H1 (cell line): ENCODE data around the gene SRGAP3. TPM values are rescaled to one million over a fixed set of nuclear protein-coding genes. Genes with fewer than 3 reads are reported as not detected.

Source experiments
- CTCF ChIA-PET: fragments of 300-600 bp; sonication (Branson Sonifier 250); formaldehyde crosslinking; loops from one replicate; lab custom pipeline; 2021; ENCODE audit not compliant: partially characterized antibody; lab: Charles Lee
- POLR2A ChIA-PET: fragments of 300-600 bp; sonication (Branson Sonifier 250); formaldehyde crosslinking; loops from one replicate; lab custom pipeline; 2021; ENCODE audit warnings: inconsistent platforms; ENCODE audit not compliant: partially characterized antibody; lab: Charles Lee
- DNase-seq, 2 experiments: peaks; one replicate each; pipeline versions ENCODE4 v3.0.0 to v3.0.0-alpha.2; 2010 to 2022; ENCODE audit warnings: low spot score in 2 of 2, low read depth in 1 of 2, mixed read lengths in 1 of 2
- FAIRE-seq: peaks from 2 replicates; lab custom pipeline; 2011; peaks lifted over from hg19 to GRCh38; lab: Jason Lieb, UNC
- H2AFZ ChIP-seq: 2 replicates; pipeline ENCODE4 v1.8.1; 2012; ENCODE audit warnings: low read length, inconsistent platforms
- H2AK5ac ChIP-seq: 2 replicates; pipeline ENCODE4 v1.6.1; 2013; ENCODE audit warnings: low read depth, low read length
- H2BK120ac ChIP-seq: replicated peaks from 2 replicates; pipeline ENCODE3; 2013; ENCODE audit warnings: low read depth, low read length, inconsistent platforms
- H2BK12ac ChIP-seq: 2 replicates; pipeline ENCODE4 v1.6.1; 2013; ENCODE audit warnings: low read depth, low read length
- H2BK15ac ChIP-seq: 2 replicates; pipeline ENCODE4 v1.6.1; 2013; ENCODE audit warnings: low read length
- H2BK20ac ChIP-seq: 2 replicates; pipeline ENCODE4 v1.6.1; 2013; ENCODE audit warnings: low read length
- H2BK5ac ChIP-seq: 2 replicates; pipeline ENCODE4 v1.6.1; 2013; ENCODE audit warnings: low read depth, low read length
- H3K14ac ChIP-seq: 2 replicates; pipeline ENCODE4 v1.6.1; 2013; ENCODE audit warnings: inconsistent platforms; ENCODE audit not compliant: insufficient read length
- H3K18ac ChIP-seq: 2 replicates; pipeline ENCODE4 v1.6.1; 2013; ENCODE audit warnings: low read length; ENCODE audit errors: extremely low read depth
- H3K23ac ChIP-seq: 2 replicates; pipeline ENCODE4 v1.6.1; 2013; ENCODE audit warnings: inconsistent platforms; ENCODE audit not compliant: insufficient read length
- H3K23me2 ChIP-seq: 2 replicates; pipeline ENCODE4 v1.6.1; 2013; ENCODE audit warnings: low read depth, low read length
- H3K27ac ChIP-seq: 2 replicates; pipeline ENCODE4 v1.6.1; 2011; ENCODE audit warnings: low read depth, low read length, inconsistent platforms
- H3K27me3 ChIP-seq, 4 experiments: replicated peaks in 1 of 4; 1 replicate in 1 of 4; 2 replicates in 3 of 4; pipeline versions ENCODE4 v1.6.1 to v1.8.1; 2011 to 2013; ENCODE audit warnings: low read length in 3 of 4, mild to moderate bottlenecking in 3 of 4, inconsistent platforms in 2 of 4, mixed read lengths in 2 of 4, moderate library complexity in 1 of 4; ENCODE audit not compliant: control insufficient read depth in 3 of 4, insufficient read depth in 3 of 4; ENCODE audit errors: extremely low read depth in 1 of 4
- H3K36me3 ChIP-seq, 4 experiments: 2 replicates each; pipeline versions ENCODE4 v1.6.1 to v1.8.1; 2011 to 2013; ENCODE audit warnings: mild to moderate bottlenecking in 4 of 4, low read length in 3 of 4, moderate library complexity in 2 of 4, control low read depth in 1 of 4, inconsistent platforms in 1 of 4; ENCODE audit not compliant: insufficient read depth in 4 of 4, control insufficient read depth in 2 of 4
- H3K4ac ChIP-seq: replicated peaks from 2 replicates; pipeline ENCODE3; 2013; ENCODE audit warnings: low read length, low read depth, mixed read lengths, inconsistent platforms; ENCODE audit not compliant: insufficient read length
- H3K4me1 ChIP-seq, 4 experiments: replicated peaks in 1 of 4; 1 replicate in 1 of 4; 2 replicates in 3 of 4; pipeline versions ENCODE4 v1.6.1 to v1.8.1; 2011 to 2013; ENCODE audit warnings: low read length in 3 of 4, inconsistent platforms in 2 of 4, mixed read lengths in 1 of 4; ENCODE audit not compliant: insufficient read depth in 4 of 4, control insufficient read depth in 3 of 4
- H3K4me2 ChIP-seq, 2 experiments: 2 replicates each; pipeline versions ENCODE4 v1.6.1 to v1.8.1; 2011 to 2013; ENCODE audit warnings: low read depth in 2 of 2, low read length in 2 of 2, control low read depth in 1 of 2, inconsistent platforms in 1 of 2, mild to moderate bottlenecking in 1 of 2; ENCODE audit not compliant: insufficient read depth in 1 of 2
- H3K4me3 ChIP-seq, 4 experiments: fragments of 200-600, 300-600 bp in 1 of 4; sonication (generic), shearing (Covaris generic), sonication (Bioruptor Twin) in 1 of 4; 2 replicates each; pipeline versions ENCODE4 v1.5.1 to v1.8.1; 2011 to 2016; ENCODE audit warnings: low read length in 4 of 4, low read depth in 3 of 4, control low read depth in 2 of 4, inconsistent platforms in 2 of 4, mild to moderate bottlenecking in 2 of 4, mixed read lengths in 1 of 4, moderate library complexity in 1 of 4; ENCODE audit not compliant: insufficient read depth in 2 of 4; ENCODE audit errors: extremely low read depth in 1 of 4
- H3K56ac ChIP-seq: replicated peaks from 2 replicates; pipeline ENCODE3; 2013; ENCODE audit warnings: low read depth, mild to moderate bottlenecking, mixed read lengths, low read length, inconsistent platforms; ENCODE audit not compliant: insufficient read length
- H3K79me1 ChIP-seq: 2 replicates; pipeline ENCODE4 v1.6.1; 2013; ENCODE audit warnings: low read depth, low read length, control low read depth
- H3K79me2 ChIP-seq, 2 experiments: 2 replicates each; pipeline versions ENCODE4 v1.6.1 to v1.8.1; 2012 to 2013; ENCODE audit warnings: low read length in 2 of 2, mild to moderate bottlenecking in 2 of 2, inconsistent platforms in 1 of 2; ENCODE audit not compliant: insufficient read depth in 2 of 2, control insufficient read depth in 1 of 2
- H3K9ac ChIP-seq, 4 experiments: replicated peaks in 1 of 4; 1 replicate in 1 of 4; 2 replicates in 3 of 4; pipeline versions ENCODE4 v1.6.1 to v1.8.1; 2011 to 2013; ENCODE audit warnings: low read depth in 3 of 4, low read length in 3 of 4, control low read depth in 2 of 4, mild to moderate bottlenecking in 2 of 4, moderate library complexity in 2 of 4, inconsistent platforms in 1 of 4; ENCODE audit errors: extremely low read depth in 1 of 4
- H3K9me3 ChIP-seq, 2 experiments: 2 replicates each; pipeline versions ENCODE4 v1.6.1 to v1.8.1; 2012 to 2013; ENCODE audit warnings: mild to moderate bottlenecking in 2 of 2, moderate library complexity in 2 of 2, control low read depth in 1 of 2, inconsistent platforms in 1 of 2, low read depth in 1 of 2, low read length in 1 of 2, mixed read lengths in 1 of 2; ENCODE audit not compliant: insufficient read depth in 2 of 2
- H4K20me1 ChIP-seq, 2 experiments: replicated peaks in 1 of 2; 2 replicates each; pipeline versions ENCODE3 to v1.8.1; 2011 to 2013; ENCODE audit warnings: inconsistent platforms in 2 of 2, low read length in 2 of 2, mild to moderate bottlenecking in 1 of 2; ENCODE audit not compliant: insufficient read depth in 2 of 2, control insufficient read depth in 1 of 2
- H4K5ac ChIP-seq: 2 replicates; pipeline ENCODE4 v1.6.1; 2013; ENCODE audit warnings: low read length, low read depth, mixed read lengths, inconsistent platforms; ENCODE audit not compliant: insufficient read length
- H4K8ac ChIP-seq: 2 replicates; pipeline ENCODE4 v1.8.0; 2013; ENCODE audit warnings: mild to moderate bottlenecking, moderate library complexity, low read length, inconsistent platforms; ENCODE audit not compliant: insufficient read depth; ENCODE audit errors: extremely low read depth
- H4K91ac ChIP-seq: replicated peaks from 2 replicates; pipeline ENCODE3; 2013; ENCODE audit warnings: low read length, mixed read lengths, inconsistent platforms; ENCODE audit not compliant: insufficient read length
- CBX8 ChIP-seq: fragments of 300-800, 300-1000 bp; sonication (generic); IDR thresholded peaks from 2 replicates; pipeline ENCODE4 v1.7.1; 2016; ENCODE audit warnings: low read depth, low read length, borderline replicate concordance
- CTCF ChIP-seq, 3 experiments: IDR thresholded peaks; 1 replicate in 2 of 3; 2 replicates in 1 of 3; pipeline versions ENCODE4 v1.5.1 to v1.6.1; 2011; ENCODE audit warnings: low read length in 3 of 3, mild to moderate bottlenecking in 3 of 3, inconsistent platforms in 2 of 3, low read depth in 1 of 3, moderate library complexity in 1 of 3; ENCODE audit not compliant: insufficient read depth in 1 of 3; ENCODE audit errors: control extremely low read depth in 1 of 3
- JUN ChIP-seq: IDR thresholded peaks from 2 replicates; pipeline ENCODE4 v1.6.1; 2011; ENCODE audit warnings: low read depth, mild to moderate bottlenecking, improper control_type of control experiment, low read length
- RAD21 ChIP-seq, 2 experiments: IDR thresholded peaks in 1 of 2; conservative IDR thresholded peaks in 1 of 2; 2 replicates each; pipeline ENCODE4 v1.6.1; 2011; ENCODE audit warnings: low read depth in 2 of 2, low read length in 2 of 2, improper control_type of control experiment in 1 of 2, inconsistent platforms in 1 of 2, mild to moderate bottlenecking in 1 of 2, moderate library complexity in 1 of 2
- RNF2 ChIP-seq: fragments of 200-900, 300-1000 bp; sonication (generic); IDR thresholded peaks from 2 replicates; pipeline ENCODE4 v1.7.1; 2016; ENCODE audit warnings: borderline replicate concordance, low read depth, mild to moderate bottlenecking, antibody characterized with exemption, low read length; ENCODE audit not compliant: poor library complexity, severe bottlenecking; ENCODE audit errors: missing control alignments
- ZNF274 ChIP-seq: IDR thresholded peaks from 2 replicates; pipeline ENCODE4 v1.7.0; 2012; ENCODE audit warnings: low read length, borderline replicate concordance; ENCODE audit errors: extremely low read depth
- WGBS, 2 experiments: shearing (Covaris generic) in 1 of 2; methylation state at CpG; one replicate each; pipeline versions ENCODE4 v1.1.6 to v1.1.7; 2013 to 2015; ENCODE audit warnings: low lambda C conversion rate in 2 of 2, mixed read lengths in 2 of 2, inconsistent platforms in 1 of 2, low coverage in 1 of 2, missing lambda C conversion rate in 1 of 2; ENCODE audit not compliant: insufficient replicate concordance in 2 of 2, insufficient coverage in 1 of 2, insufficient read length in 1 of 2; ENCODE audit errors: extremely low coverage in 1 of 2, missing lambda C conversion rate in 1 of 2; 5-methylcytosine and 5-hydroxymethylcytosine counted together
- polyA plus RNA-seq, 7 experiments: library from polyadenylated mRNA; depleted of rRNA in 3 of 7; stranded (reverse) in 5 of 7; unstranded in 2 of 7; fragments of >200 nt in 5 of 7; fragments of 200-250 nt in 2 of 7; gene quantifications; 1 replicate in 5 of 7; 2 replicates in 1 of 7; 4 replicates in 1 of 7; pipeline versions ENCODE4 v1.2.1 to v1.2.3, GENCODE V29; 2011 to 2013; ENCODE audit warnings: missing spikeins in 2 of 7, mixed read lengths in 2 of 7
- total RNA-seq: library from RNA; stranded (reverse); fragmentation: NEBNext Ultra II Directional; extraction: Animal tissue kit (Norgen Biotek cat#: 25700); gene quantifications from 2 replicates; pipeline ENCODE4 v1.2.1, GENCODE V29; 2021

The SRGAP3 gene
- total and polyA plus RNA-seq, 2 of the 8 experiments (the other 6 are each of a cell fraction or from before 2014, with no cell fraction given), result 5.8 to 11.4 TPM

GRCh38 chr3:9033867-9034266, 215.6 kb downstream of the SRGAP3 start:
- Histone ChIP-seq H2BK15ac (no peak overlapping the region), H2AFZ (no peak overlapping the region), H3K79me2 (no peaks in the 10 kb centered on the region), H3K14ac (no peak overlapping the region), H4K5ac (no peak overlapping the region), H3K27me3 (no peaks in the 10 kb centered on the region), H3K4me2 (no peak overlapping the region), H3K4ac (no peak overlapping the region), H3K4me1 (peaks cover 0 to 5% (median under 1%) of the 10 kb centered on the region in 4 experiments; a peak in 2 of 7 replicates), H4K91ac (no peak overlapping the region), H3K18ac (no peak overlapping the region), H2BK20ac (no peak overlapping the region), H3K79me1 (no peaks in the 10 kb centered on the region), H2BK12ac (no peak overlapping the region), H3K9ac (no peak overlapping the region), H3K36me3 (no peaks in the 10 kb centered on the region), H2BK120ac (no peak overlapping the region), H3K23me2 (no peaks in the 10 kb centered on the region), H2AK5ac (no peak overlapping the region), H3K56ac (no peak overlapping the region), H3K27ac (no peak overlapping the region), H3K23ac (no peak overlapping the region), H2BK5ac (no peak overlapping the region), H4K20me1 (no peaks in the 10 kb centered on the region), H4K8ac (no peak overlapping the region), H3K9me3 (no peaks in the 10 kb centered on the region), H3K4me3 (no peak overlapping the region)
- no peak for DNase-seq
- no peak for FAIRE-seq
- no peak for TF ChIP-seq JUN
- peak in 2 of 3 experiments; percentile 4 to 15; a peak in 2 of 4 replicates for TF ChIP-seq CTCF (IDR thresholded peaks at IDR 0.05; ENCODE audit: control extremely low read depth in 1 of 3, insufficient read depth in 1 of 3, low read depth in 1 of 3, low read length in 3 of 3)
- no peak for TF ChIP-seq CBX8
- no peak for TF ChIP-seq ZNF274
- peak; percentile 31 to 55 for TF ChIP-seq RAD21 (IDR thresholded peaks at IDR 0.05 in 1 of 2, conservative IDR thresholded peaks at IDR 0.05 in 1 of 2; ENCODE audit: low read depth in 2 of 2, low read length in 2 of 2)
- TF ChIP-seq RNF2, result no peak
- ChIA-PET CTCF (interaction anchor here (1.3 to 1.9 kb wide), 2 partner anchors 17 to 46 kb away, joined by 4 to 5 read pairs; no protein-coding TSS in a partner anchor), POLR2A (no interaction called here)
- 88% methylated on average over 1 of the region's 1 CpG; no CpG with 5 or more reads in 1 of the 2 experiments for WGBS, 2 experiments
